Ureter (tissue), 1 donor: ENCODE results near the gene BORCS6. TPM values are rescaled to one million over a fixed set of nuclear protein-coding genes. Genes with fewer than 3 reads are reported as not detected.
"Not testable (repeated sequence)": the region's sequence is repeated elsewhere in the genome, so short reads cannot be mapped to it uniquely, and the experiment has no call there.

Experiments used
- DNase-seq: peaks from one replicate; pipeline ENCODE4 v3.0.0-alpha.2; 2020; ENCODE audit warnings: low spot score
- total RNA-seq: library from RNA; stranded (reverse); gene quantifications from one replicate; pipeline ENCODE4 v1.2.4, GENCODE V29; 2023
- donor health status: DM: yes; HTN: yes; CAD: no.

BORCS6 gene
- 7.1 TPM for total RNA-seq

- peak; percentile 97 for DNase-seq
Observed at GRCh38 chr17:8189711-8190477, at the start of gene BORCS6. BORCS6 (minus strand) TSS chr17:8190180; CDS start chr17:8190140, 40 bp downstream.

- no peak for DNase-seq
Observed at GRCh38 chr17:8237886-8238285, 47.9 kb upstream of the BORCS6 start.

- no peak for DNase-seq
Observed at GRCh38 chr17:8237175-8237574, 47.2 kb upstream of the BORCS6 start.

GRCh38 chr17:8235676-8236075 is 45.7 kb upstream of the BORCS6 start:
- DNase-seq: no peak

- no peak for DNase-seq
Observed at GRCh38 chr17:8234361-8235270, 44.6 kb upstream of the BORCS6 start.

GRCh38 chr17:8231701-8232100 is 41.7 kb upstream of the BORCS6 start:
- no peak for DNase-seq

GRCh38 chr17:8227238-8227581 is 37.2 kb upstream of the BORCS6 start:
- DNase-seq: no peak

GRCh38 chr17:8226536-8227237 is 36.7 kb upstream of the BORCS6 start:
- peak; percentile 84 for DNase-seq

GRCh38 chr17:8225813-8226535 is 36.0 kb upstream of the BORCS6 start:
- DNase-seq: peak; percentile 67

GRCh38 chr17:8224891-8225812 is 35.2 kb upstream of the BORCS6 start:
- DNase-seq: no peak

GRCh38 chr17:8223356-8224126 is 33.6 kb upstream of the BORCS6 start:
- DNase-seq: peak; percentile 75

GRCh38 chr17:8222630-8223355 is 32.8 kb upstream of the BORCS6 start:
- peak; percentile 97 for DNase-seq

GRCh38 chr17:8222380-8222629 is 32.3 kb upstream of the BORCS6 start:
- no peak for DNase-seq

- DNase-seq: peak; percentile 95
Observed at GRCh38 chr17:8221663-8222379, 31.8 kb upstream of the BORCS6 start.

- peak; percentile 96 for DNase-seq
Observed at GRCh38 chr17:8220783-8221662, 31.0 kb upstream of the BORCS6 start.

- DNase-seq: not testable (repeated sequence)
Observed at GRCh38 chr17:8214000-8214399, 24.0 kb upstream of the BORCS6 start.

GRCh38 chr17:8212312-8213180 is 22.6 kb upstream of the BORCS6 start:
- no peak for DNase-seq
